ENCODE data around the gene LINS1. TPM values are rescaled to one million over a fixed set of nuclear protein-coding genes. Genes with fewer than 3 reads are reported as not detected.

The LINS1 gene
- total and polyA plus RNA-seq, 10 of the 15 experiments (the other 5 are each of a cell fraction or from before 2014, with no cell fraction given) = 13.5 to 33.1 (median 20.3) TPM

GRCh38 chr15:100633763-100634075 is 31.7 kb upstream of the LINS1 start (continued):
- TF ChIP-seq RELB (IDR thresholded peaks at IDR 0.05; ENCODE audit: low read depth) = no peak
- TF ChIP-seq SKIL (IDR thresholded peaks at IDR 0.05; ENCODE audit: low read depth, poor library complexity, severe bottlenecking) = no peak

GRCh38 chr15:100631831-100632230 is 29.8 kb upstream of the LINS1 start:
- H3K79me2 ChIP-seq (ENCODE audit: control insufficient read depth, insufficient read depth, low read length) = no peaks in the 10 kb centered on the region
- ATAC-seq (no peak), DNase-seq (ENCODE audit: low read depth, low spot score) (no peak), FAIRE-seq (no peak)
- H3K36me3 ChIP-seq (ENCODE audit: control insufficient read depth in 2 of 2, insufficient read depth in 2 of 2, low read length in 1 of 2) = peaks cover 0 to 15% of the 10 kb centered on the region in 2 experiments
- H3K4me3 ChIP-seq = no peak overlapping the region
- SMC1A ChIA-PET (ENCODE audit: uncharacterized antibody, unreplicated experiment) = interaction anchor here (0.9 kb wide), 1 partner anchor 244 kb away, joined by 3 read pairs; no protein-coding TSS in a partner anchor
- H3K27ac ChIP-seq (ENCODE audit: control insufficient read depth, insufficient read depth) = no peak overlapping the region
- H3K9me3 ChIP-seq (replicated peaks; ENCODE audit: control insufficient read depth, insufficient read depth, low read length) = no peaks in the 10 kb centered on the region
- no TSS peak for BruUV-seq (replicated peaks)
- H3K27me3 ChIP-seq (replicated peaks in 1 of 2; ENCODE audit: control insufficient read depth in 2 of 2, insufficient read depth in 2 of 2, low read length in 1 of 2) = no peaks in the 10 kb centered on the region
- WGBS (ENCODE audit: insufficient coverage, insufficient replicate concordance, low lambda C conversion rate, missing lambda C conversion rate) = 87% methylated on average over 10 of the region's 10 CpGs
- in situ Hi-C loops (cut with MboI) = loop anchor here (5.0 kb wide), 1 partner anchor 375 kb away; no protein-coding TSS in a partner anchor
- H4K20me1 ChIP-seq (ENCODE audit: control insufficient read depth, insufficient read depth) = no peaks in the 10 kb centered on the region; the same call in 1 of the 2 replicates
- no peak overlapping the region for H3K4me2 ChIP-seq (ENCODE audit: control insufficient read depth, insufficient read depth)
- CTCF ChIA-PET = interaction anchor here (1.2 to 3.0 kb wide), 3 partner anchors 84 to 376 kb away, joined by 3 to 8 read pairs (median 5); no protein-coding TSS in a partner anchor
- H3K9ac ChIP-seq (ENCODE audit: control insufficient read depth, insufficient read depth, low read length) = no peak overlapping the region
- no peaks in the 10 kb centered on the region for H3K4me1 ChIP-seq (ENCODE audit: control insufficient read depth, insufficient read depth, low read length)
- RAD21 ChIA-PET (ENCODE audit: unreplicated experiment) = no interaction called here
- POLR2A ChIA-PET = no interaction called here
- no peak overlapping the region for H2AFZ ChIP-seq (ENCODE audit: control insufficient read depth, low read depth, low read length)
- intact Hi-C loops (cut with micrococcal nuclease; ENCODE audit: unreplicated experiment) = no loop called here
- TF ChIP-seq ZNF274 (IDR thresholded peaks at IDR 0.05; ENCODE audit: insufficient read depth, insufficient read length) (no peak), BCL3 (IDR thresholded peaks at IDR 0.05; ENCODE audit: borderline replicate concordance, insufficient read depth, low read depth, low read length, poor library complexity, severe bottlenecking) (no peak), TARDBP (IDR thresholded peaks at IDR 0.05; ENCODE audit: borderline replicate concordance) (no peak), WRNIP1 (IDR thresholded peaks at IDR 0.05; ENCODE audit: borderline replicate concordance, low read depth, low read length) (no peak), RFX5 (IDR thresholded peaks at IDR 0.05; ENCODE audit: low read depth, low read length) (no peak), ZNF687 (IDR thresholded peaks at IDR 0.05) (no peak), NKRF (conservative IDR thresholded peaks at IDR 0.05) (no peak), CHD4 (IDR thresholded peaks at IDR 0.05) (no peak), POLR2AphosphoS2 (IDR thresholded peaks at IDR 0.05; ENCODE audit: low read depth, low read length) (no peak)
